Mesenchymal stem cell (in vitro differentiated cells and primary cell): Measurements from ENCODE around the gene GPR39.

Experiments used
- DNase-seq: peaks from one replicate; pipeline ENCODE4 v3.0.0-alpha.2; 2013
- H2AFZ ChIP-seq: one replicate; pipeline ENCODE4 v1.6.1; 2013; ENCODE audit warnings: low read depth, mild to moderate bottlenecking, control low read depth, inconsistent platforms, low read length, moderate library complexity
- H2AK5ac ChIP-seq: 2 replicates; pipeline ENCODE4 v1.6.1; 2013; ENCODE audit warnings: low read length, moderate library complexity, mild to moderate bottlenecking, inconsistent platforms; ENCODE audit not compliant: severe bottlenecking
- H2BK120ac ChIP-seq: one replicate; pipeline ENCODE4 v1.6.1; 2013; ENCODE audit warnings: low read depth, mild to moderate bottlenecking, inconsistent platforms, low read length, moderate library complexity
- H2BK12ac ChIP-seq, 2 experiments: one replicate each; pipeline ENCODE4 v1.6.1; 2013; ENCODE audit warnings: inconsistent platforms in 2 of 2, low read length in 2 of 2, mild to moderate bottlenecking in 2 of 2, moderate library complexity in 2 of 2, control low read depth in 1 of 2
- H2BK15ac ChIP-seq: one replicate; pipeline ENCODE4 v1.6.1; 2013; ENCODE audit warnings: mild to moderate bottlenecking, low read depth, inconsistent platforms; ENCODE audit not compliant: poor library complexity, severe bottlenecking
- H2BK5ac ChIP-seq: 2 replicates; pipeline ENCODE4 v1.6.1; 2013; ENCODE audit warnings: low read depth, mild to moderate bottlenecking, low read length, control low read depth, inconsistent platforms; ENCODE audit not compliant: poor library complexity, severe bottlenecking
- H3K14ac ChIP-seq, 2 experiments: one replicate each; pipeline ENCODE4 v1.6.1; 2013; ENCODE audit warnings: inconsistent platforms in 2 of 2, low read length in 2 of 2, control low read depth in 1 of 2, mild to moderate bottlenecking in 1 of 2, moderate library complexity in 1 of 2
- H3K18ac ChIP-seq, 2 experiments: one replicate each; pipeline ENCODE4 v1.6.1; 2013; ENCODE audit warnings: inconsistent platforms in 2 of 2, low read length in 2 of 2, control low read depth in 1 of 2, low read depth in 1 of 2, mild to moderate bottlenecking in 1 of 2
- H3K23ac ChIP-seq, 2 experiments: one replicate each; pipeline ENCODE4 v1.6.1; 2013; ENCODE audit warnings: inconsistent platforms in 2 of 2, low read length in 2 of 2, mild to moderate bottlenecking in 2 of 2, moderate library complexity in 2 of 2, control low read depth in 1 of 2
- H3K27ac ChIP-seq: 2 replicates; pipeline ENCODE4 v1.5.1; 2013; ENCODE audit warnings: mild to moderate bottlenecking, moderate library complexity, low read length, control low read depth, inconsistent platforms; ENCODE audit not compliant: poor library complexity, severe bottlenecking
- H3K27me3 ChIP-seq, 2 experiments: 2 replicates each; pipeline versions ENCODE4 v1.6.1 to v1.7.0; 2013; ENCODE audit warnings: low read length in 2 of 2, mild to moderate bottlenecking in 2 of 2, moderate library complexity in 2 of 2, control low read depth in 1 of 2, inconsistent platforms in 1 of 2; ENCODE audit not compliant: control insufficient read depth in 1 of 2, insufficient read depth in 1 of 2
- H3K36me3 ChIP-seq, 2 experiments: 2 replicates each; pipeline versions ENCODE4 v1.6.1 to v1.7.0; 2013; ENCODE audit warnings: low read length in 2 of 2, control low read depth in 1 of 2, inconsistent platforms in 1 of 2, low read depth in 1 of 2, mild to moderate bottlenecking in 1 of 2; ENCODE audit not compliant: insufficient read depth in 2 of 2, control insufficient read depth in 1 of 2
- H3K4ac ChIP-seq, 2 experiments: one replicate each; pipeline ENCODE4 v1.6.1; 2013; ENCODE audit warnings: inconsistent platforms in 2 of 2, low read length in 2 of 2, mild to moderate bottlenecking in 2 of 2, moderate library complexity in 2 of 2, control low read depth in 1 of 2, low read depth in 1 of 2
- H3K4me1 ChIP-seq: 2 replicates; pipeline ENCODE4 v1.6.1; 2013; ENCODE audit warnings: low read depth, low read length, control low read depth; ENCODE audit not compliant: control insufficient read depth, insufficient read depth
- H3K4me2 ChIP-seq: 2 replicates; pipeline ENCODE4 v1.6.1; 2013; ENCODE audit warnings: low read length, mild to moderate bottlenecking, inconsistent platforms; ENCODE audit not compliant: poor library complexity, severe bottlenecking
- H3K4me3 ChIP-seq, 2 experiments: 2 replicates each; pipeline versions ENCODE4 v1.5.1 to v1.7.0; 2013; ENCODE audit warnings: low read length in 2 of 2, mild to moderate bottlenecking in 2 of 2, control low read depth in 1 of 2, low read depth in 1 of 2; ENCODE audit not compliant: insufficient read depth in 1 of 2
- H3K79me1 ChIP-seq: replicated peaks from 2 replicates; pipeline ENCODE4 v1.6.1; 2013; ENCODE audit warnings: mild to moderate bottlenecking, control low read depth, low read length, inconsistent platforms; ENCODE audit not compliant: poor library complexity, severe bottlenecking
- H3K9ac ChIP-seq: 2 replicates; pipeline ENCODE4 v1.7.0; 2013; ENCODE audit warnings: mild to moderate bottlenecking, low read length, moderate library complexity
- H3K9me3 ChIP-seq: 2 replicates; pipeline ENCODE4 v1.7.0; 2013; ENCODE audit warnings: mild to moderate bottlenecking, low read length; ENCODE audit not compliant: control insufficient read depth
- H4K8ac ChIP-seq: one replicate; pipeline ENCODE4 v1.6.1; 2013; ENCODE audit warnings: inconsistent platforms, mild to moderate bottlenecking, low read length, moderate library complexity
- H4K91ac ChIP-seq: one replicate; pipeline ENCODE4 v1.6.1; 2013; ENCODE audit warnings: mild to moderate bottlenecking, low read length, inconsistent platforms
- WGBS: methylation state at CpG from one replicate; pipeline ENCODE4 v1.1.7; 2013; ENCODE audit warnings: mixed read lengths; 5-methylcytosine and 5-hydroxymethylcytosine counted together

GPR39 gene

DNA sequence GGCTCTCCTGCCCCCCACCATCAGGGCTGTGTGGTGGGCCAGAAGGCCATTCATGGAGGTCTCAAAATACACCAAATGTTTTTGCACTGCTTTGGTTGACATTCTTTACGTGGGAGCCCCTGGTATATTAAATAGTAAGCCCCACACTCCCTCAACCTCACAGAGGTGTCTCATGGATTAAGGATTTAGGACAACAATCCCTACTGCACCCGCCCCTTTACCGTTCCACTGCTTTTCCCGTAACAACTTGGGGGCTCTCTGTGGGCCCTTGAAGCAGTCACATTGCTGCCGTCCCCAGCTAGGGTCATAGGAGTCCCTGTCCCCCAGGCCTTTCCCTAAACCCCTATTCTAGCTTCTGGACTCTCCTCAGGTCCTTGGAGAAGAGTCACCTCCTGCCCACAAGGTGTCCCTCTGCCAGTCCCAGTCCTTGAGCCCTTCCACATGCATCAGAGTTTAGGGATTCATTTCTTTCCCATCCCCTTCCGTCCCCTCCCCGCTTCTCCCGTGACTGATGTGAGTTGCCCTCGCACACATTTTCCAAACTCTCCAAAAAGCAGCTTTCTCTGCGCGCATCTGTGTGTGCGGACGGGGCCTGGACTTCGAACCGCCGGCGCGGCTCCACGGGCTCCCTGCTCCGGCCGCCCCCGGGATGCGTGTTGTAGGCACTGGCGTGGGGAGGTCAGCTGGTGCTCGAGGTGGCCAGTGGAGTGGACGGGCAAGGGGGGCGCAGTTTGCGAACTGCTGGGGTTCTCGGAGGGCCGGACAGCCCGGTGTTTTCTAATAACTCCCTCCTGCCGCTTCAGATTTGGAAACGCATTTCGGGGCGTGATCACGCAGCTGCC lies 168.6 kb downstream of the GPR39 start:
- WGBS = 97% methylated on average over 34 of the region's 36 CpGs
- no peak overlapping the region for H3K18ac ChIP-seq

DNA sequence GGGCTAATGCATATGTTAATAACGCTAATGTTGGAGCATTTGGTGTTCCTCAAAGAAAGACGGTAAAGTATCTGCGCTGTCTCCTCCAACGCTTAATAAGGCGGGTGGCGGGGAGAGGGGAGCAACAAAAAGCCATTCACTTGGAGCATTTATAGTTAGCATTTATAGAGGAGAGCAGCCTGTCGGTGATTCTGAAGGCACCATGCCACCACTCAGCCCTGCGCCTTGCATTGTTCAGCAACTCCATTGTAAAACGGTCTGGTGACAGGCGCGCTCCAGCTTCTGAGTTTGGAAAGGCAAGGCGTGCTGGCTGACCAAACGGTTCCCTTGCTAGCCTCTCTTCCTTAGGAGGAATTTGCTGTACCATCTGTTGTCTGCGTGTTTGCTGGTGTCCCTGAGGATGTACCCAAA lies 169.5 kb downstream of the GPR39 start:
- no peak overlapping the region for H3K23ac ChIP-seq
- no peak overlapping the region for H3K18ac ChIP-seq
- no peak overlapping the region for H3K4ac ChIP-seq
- no peaks in the 10 kb centered on the region for H3K36me3 ChIP-seq
- H3K27me3 ChIP-seq = no peaks in the 10 kb centered on the region
- H3K27ac ChIP-seq = no peak overlapping the region
- H3K4me1 ChIP-seq = peaks cover 4% of the 10 kb centered on the region
- no peaks in the 10 kb centered on the region for H3K9me3 ChIP-seq
- H4K8ac ChIP-seq = no peak overlapping the region
- H2AK5ac ChIP-seq = no peak overlapping the region
- WGBS = 88% methylated on average over 14 of the region's 14 CpGs
- H3K79me1 ChIP-seq = peaks cover 23% of the 10 kb centered on the region
- no peak overlapping the region for H2BK15ac ChIP-seq
- DNase-seq = no peak
- no peak overlapping the region for H2BK120ac ChIP-seq
- no peak overlapping the region for H2AFZ ChIP-seq
- no peak overlapping the region for H4K91ac ChIP-seq
- no peak overlapping the region for H3K9ac ChIP-seq
- no peak overlapping the region for H3K14ac ChIP-seq
- H2BK5ac ChIP-seq = no peak overlapping the region
- H2BK12ac ChIP-seq = no peak overlapping the region
- no peak overlapping the region for H3K4me3 ChIP-seq
- no peak overlapping the region for H3K4me2 ChIP-seq

More for the DNA sequence above, 168.6 kb downstream of the GPR39 start:
- H3K27me3 ChIP-seq = no peaks in the 10 kb centered on the region
- H2BK15ac ChIP-seq = no peak overlapping the region
- no peak overlapping the region for H2BK120ac ChIP-seq
- H2BK12ac ChIP-seq = no peak overlapping the region
- no peak overlapping the region for H3K4me3 ChIP-seq
- no peak for DNase-seq
- H3K27ac ChIP-seq = no peak overlapping the region
- no peaks in the 10 kb centered on the region for H3K36me3 ChIP-seq
- no peaks in the 10 kb centered on the region for H3K9me3 ChIP-seq
- no peak overlapping the region for H3K9ac ChIP-seq
- H3K79me1 ChIP-seq = peaks cover 25% of the 10 kb centered on the region
- H2AK5ac ChIP-seq = no peak overlapping the region
- no peak overlapping the region for H3K4me2 ChIP-seq
- H3K14ac ChIP-seq = no peak overlapping the region
- H3K4me1 ChIP-seq = peaks cover 3% of the 10 kb centered on the region
- H2BK5ac ChIP-seq = no peak overlapping the region
- no peak overlapping the region for H3K23ac ChIP-seq
- no peak overlapping the region for H4K8ac ChIP-seq
- H4K91ac ChIP-seq = no peak overlapping the region
- no peak overlapping the region for H3K4ac ChIP-seq
- no peak overlapping the region for H2AFZ ChIP-seq

DNA sequence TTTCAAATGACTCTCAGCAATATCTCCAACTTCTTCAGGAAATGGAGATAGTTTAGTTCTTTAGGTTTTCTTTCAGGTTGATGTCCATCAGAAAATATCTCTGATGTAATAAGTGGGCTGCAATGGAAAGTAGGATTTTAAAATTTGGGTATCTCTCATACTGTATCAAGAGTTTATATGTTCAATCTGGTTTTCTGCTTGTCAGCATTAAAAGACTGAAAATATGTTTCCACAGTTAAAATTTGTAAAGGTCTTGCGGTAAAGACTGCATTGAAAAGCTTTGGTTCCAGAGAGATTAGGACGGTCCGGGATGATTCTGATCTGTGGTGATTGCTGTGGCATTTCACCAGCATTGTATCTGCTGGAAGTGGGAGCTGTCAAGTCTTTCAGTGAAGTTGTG lies 170.2 kb downstream of the GPR39 start:
- H3K27ac ChIP-seq = no peak overlapping the region
- no peak overlapping the region for H2BK12ac ChIP-seq
- H4K91ac ChIP-seq = no peak overlapping the region
- no peaks in the 10 kb centered on the region for H3K36me3 ChIP-seq
- no peak overlapping the region for H3K9ac ChIP-seq
- H3K23ac ChIP-seq = no peak overlapping the region
- no peaks in the 10 kb centered on the region for H3K27me3 ChIP-seq
- H3K4ac ChIP-seq = no peak overlapping the region
- H3K14ac ChIP-seq = no peak overlapping the region
- whole genome bisulfite sequencing = 91% methylated on average over 3 of the region's 3 CpGs
- no peak for DNase-seq
- no peak overlapping the region for H4K8ac ChIP-seq
- H3K9me3 ChIP-seq = no peaks in the 10 kb centered on the region
- no peak overlapping the region for H3K4me3 ChIP-seq
- H2BK120ac ChIP-seq = no peak overlapping the region
- H3K79me1 ChIP-seq = peaks cover 20% of the 10 kb centered on the region
- H2BK5ac ChIP-seq = no peak overlapping the region
- no peak overlapping the region for H2BK15ac ChIP-seq
- no peak overlapping the region for H3K4me2 ChIP-seq
- H2AK5ac ChIP-seq = no peak overlapping the region
- no peak overlapping the region for H3K18ac ChIP-seq
- peaks cover 4% of the 10 kb centered on the region for H3K4me1 ChIP-seq
- no peak overlapping the region for H2AFZ ChIP-seq

DNA sequence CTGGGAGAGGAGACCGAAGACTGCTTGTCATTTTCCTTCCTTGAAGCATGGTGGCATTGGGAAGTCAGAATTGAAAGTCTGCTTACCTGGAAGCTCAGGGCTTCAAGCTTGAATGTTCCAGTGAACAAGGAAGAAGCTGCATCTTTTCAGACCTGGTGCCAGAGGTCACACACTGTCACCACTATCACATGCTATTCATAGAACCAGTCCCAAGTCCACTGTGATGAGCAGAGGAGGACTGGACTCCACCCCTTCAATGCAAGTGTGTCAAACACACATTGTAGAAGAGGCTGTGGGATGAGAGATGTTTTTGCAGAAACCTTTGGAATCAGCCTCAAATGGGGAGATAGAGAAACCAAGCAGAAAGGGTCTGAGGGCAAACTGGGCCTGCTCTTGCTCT lies 172.0 kb downstream of the GPR39 start:
- WGBS = 91% methylated on average over 1 of the region's 1 CpG
- Histone ChIP-seq H2BK120ac (no peak overlapping the region), H3K4ac (no peak overlapping the region), H4K91ac (no peak overlapping the region), H3K23ac (no peak overlapping the region), H2BK12ac (no peak overlapping the region), H2BK15ac (no peak overlapping the region), H4K8ac (no peak overlapping the region), H3K18ac (no peak overlapping the region), H3K4me1 (peaks cover 4% of the 10 kb centered on the region), H2BK5ac (no peak overlapping the region), H3K27ac (no peak overlapping the region), H3K9ac (no peak overlapping the region), H3K4me2 (no peak overlapping the region), H3K14ac (no peak overlapping the region), H3K4me3 (no peak overlapping the region), H3K9me3 (no peaks in the 10 kb centered on the region), H3K27me3 (no peaks in the 10 kb centered on the region), H2AK5ac (no peak overlapping the region), H3K79me1 (peaks cover 17% of the 10 kb centered on the region), H3K36me3 (no peaks in the 10 kb centered on the region), H2AFZ (no peak overlapping the region)
- DNase-seq = no peak
